HEK293 (cell line): ENCODE data around the gene TALDO1.

Experiments
- CTCF ChIA-PET: fragments of 350-600 bp; formaldehyde crosslinking; extraction: SDS; loops from one replicate; lab custom pipeline; 2021; ENCODE audit warnings: antibody characterized with exemption; lab: Yijun Ruan, JAX
- POLR2A ChIA-PET: fragments of 300-600 bp; formaldehyde crosslinking; extraction: SDS; loops from one replicate; lab custom pipeline; 2020; ENCODE audit warnings: antibody characterized with exemption, inconsistent platforms; lab: Yijun Ruan, JAX
- H3K27ac ChIP-seq: fragments of 200-500 bp; sonication (Bioruptor generic); 2 replicates; pipeline ENCODE4 v1.5.1; 2014; ENCODE audit warnings: low read depth, low read length, control low read depth, inconsistent platforms; ENCODE audit errors: extremely low read depth
- H3K36me3 ChIP-seq, 2 experiments: fragments of 200-500 bp in 1 of 2; sonication (Bioruptor generic) in 1 of 2; 1 replicate in 1 of 2; 2 replicates in 1 of 2; pipeline ENCODE4 v1.5.1; 2014 to 2017; ENCODE audit warnings: inconsistent platforms in 2 of 2, low read length in 2 of 2; ENCODE audit not compliant: control insufficient read depth in 2 of 2, insufficient read depth in 1 of 2
- H3K4me1 ChIP-seq: fragments of 200-500 bp; sonication (Bioruptor generic); 2 replicates; pipeline ENCODE4 v1.5.1; 2014; ENCODE audit warnings: mild to moderate bottlenecking, low read length, inconsistent platforms; ENCODE audit not compliant: control insufficient read depth, insufficient read depth
- H3K4me3 ChIP-seq: 2 replicates; pipeline ENCODE4 v1.5.1; 2011; ENCODE audit warnings: low read depth, mild to moderate bottlenecking, control low read depth, low read length, moderate library complexity
- H3K9me3 ChIP-seq: fragments of 200-500 bp; sonication (Bioruptor generic); 2 replicates; pipeline ENCODE4 v1.5.1; 2014; ENCODE audit warnings: low read depth, low read length, inconsistent platforms; ENCODE audit not compliant: control insufficient read depth, insufficient read depth
- BCL11B ChIP-seq: fragments of 450-650 bp; formaldehyde crosslinking; IDR thresholded peaks from 2 replicates; pipeline ENCODE4 v1.5.1; 2016; ENCODE audit warnings: low read depth, missing biosample characterization, missing genetic modification characterization
- EGR2 ChIP-seq: fragments of 450-650 bp; formaldehyde crosslinking; IDR thresholded peaks from 2 replicates; pipeline ENCODE4 v1.5.1; 2016; ENCODE audit warnings: low read depth, missing biosample characterization, missing genetic modification characterization
- HOXC10 ChIP-seq: sonication (generic); formaldehyde crosslinking; IDR thresholded peaks from 2 replicates; pipeline ENCODE4 v1.8.1; 2023; ENCODE audit warnings: mild to moderate bottlenecking, missing genetic modification reagents
- PRDM2 ChIP-seq: fragments of 450-650 bp; formaldehyde crosslinking; IDR thresholded peaks from 2 replicates; pipeline ENCODE4 v1.5.1; 2016; ENCODE audit warnings: missing biosample characterization, missing genetic modification characterization, borderline replicate concordance
- ZBTB1 ChIP-seq: fragments of 450-650 bp; formaldehyde crosslinking; IDR thresholded peaks from 2 replicates; pipeline ENCODE4 v1.5.1; 2016; ENCODE audit warnings: missing biosample characterization, missing genetic modification characterization
- ZBTB17 ChIP-seq: fragments of 450-650 bp; formaldehyde crosslinking; IDR thresholded peaks from 2 replicates; pipeline ENCODE4 v1.5.1; 2016; ENCODE audit warnings: missing biosample characterization, missing genetic modification characterization
- ZFHX2 ChIP-seq: fragments of 450-650 bp; formaldehyde crosslinking; conservative IDR thresholded peaks from 2 replicates; pipeline ENCODE4 v1.5.1; 2016; ENCODE audit warnings: missing biosample characterization, missing genetic modification characterization
- ZFP3 ChIP-seq: fragments of 450-650 bp; formaldehyde crosslinking; IDR thresholded peaks from 2 replicates; pipeline ENCODE4 v1.5.1; 2016; ENCODE audit warnings: low read depth, missing biosample characterization, missing genetic modification characterization
- ZNF184 ChIP-seq: fragments of 450-650 bp; IDR thresholded peaks from 2 replicates; pipeline ENCODE4 v1.5.1; 2018; ENCODE audit warnings: missing biosample characterization, mild to moderate bottlenecking, missing genetic modification characterization
- ZNF423 ChIP-seq: fragments of 450-650 bp; formaldehyde crosslinking; IDR thresholded peaks from 2 replicates; pipeline ENCODE4 v1.5.1; 2016; ENCODE audit warnings: missing biosample characterization, missing genetic modification characterization
- ZNF426 ChIP-seq: fragments of 450-650 bp; formaldehyde crosslinking; IDR thresholded peaks from 2 replicates; pipeline ENCODE4 v1.5.1; 2017; ENCODE audit warnings: missing biosample characterization, missing genetic modification characterization, mild to moderate bottlenecking, inconsistent platforms, moderate library complexity
- ZNF600 ChIP-seq: fragments of 450-650 bp; formaldehyde crosslinking; IDR thresholded peaks from 2 replicates; pipeline ENCODE4 v1.5.1; 2016; ENCODE audit warnings: missing biosample characterization, missing genetic modification characterization
- ZNF791 ChIP-seq: fragments of 450-650 bp; formaldehyde crosslinking; IDR thresholded peaks from 2 replicates; pipeline ENCODE4 v1.5.1; 2016; ENCODE audit warnings: missing biosample characterization, missing genetic modification characterization
- ZSCAN18 ChIP-seq: fragments of 450-650 bp; formaldehyde crosslinking; IDR thresholded peaks from 2 replicates; pipeline ENCODE4 v1.5.1; 2016; ENCODE audit warnings: missing biosample characterization, missing genetic modification characterization

Gene TALDO1

GRCh38 chr11:792535-792821 lies 45.2 kb downstream of the TALDO1 start (continued):
- no peak for TF ChIP-seq PRDM2 (tag by site-specific recombination)
- no peak for TF ChIP-seq HOXC10 (CRISPR knock-in tag)
- TF ChIP-seq ZBTB1 (tag by site-specific recombination): no peak

GRCh38 chr11:792873-793272 lies 45.6 kb downstream of the TALDO1 start:
- TF ChIP-seq BCL11B (tag by site-specific recombination) (peak; percentile 13; the same call in 1 of the 2 replicates), EGR2 (tag by site-specific recombination) (peak; percentile 52; the same call in 1 of the 2 replicates), ZFHX2 (no peak)
- Histone ChIP-seq H3K9me3 (no peaks in the 10 kb centered on the region), H3K27ac (no peak overlapping the region), H3K4me1 (peaks cover 6% of the 10 kb centered on the region), H3K4me3 (no peak overlapping the region), H3K36me3 (peaks cover 0 to 33% of the 10 kb centered on the region in 2 experiments; a peak in 1 of 3 replicates)
- POLR2A ChIA-PET: interaction anchor here (0.7 to 0.9 kb wide), 2 partner anchors 9 to 15 kb away, joined by 4 to 9 read pairs; no protein-coding TSS in a partner anchor
- CTCF ChIA-PET: interaction anchor here (0.7 kb wide), 1 partner anchor 45 kb away, joined by 6 read pairs; no protein-coding TSS in a partner anchor

GRCh38 chr11:793556-793955 lies 46.3 kb downstream of the TALDO1 start:
- Histone ChIP-seq H3K36me3 (peaks cover 0 to 33% of the 10 kb centered on the region in 2 experiments; a peak in 1 of 3 replicates), H3K4me3 (no peak overlapping the region), H3K27ac (no peak overlapping the region), H3K4me1 (peaks cover 6% of the 10 kb centered on the region), H3K9me3 (no peaks in the 10 kb centered on the region)
- ChIA-PET CTCF (interaction anchor here (0.6 to 0.7 kb wide), 2 partner anchors 46 to 158 kb away, joined by 3 to 6 read pairs; no protein-coding TSS in a partner anchor), POLR2A (interaction anchor here (0.7 to 0.9 kb wide), 2 partner anchors 10 to 16 kb away, joined by 4 to 9 read pairs; no protein-coding TSS in a partner anchor)
- TF ChIP-seq ZNF791 (no peak), ZNF426 (no peak), ZNF600 (tag by site-specific recombination) (no peak), ZFP3 (tag by site-specific recombination) (no peak), ZNF184 (tag by site-specific recombination) (no peak), ZSCAN18 (no peak), ZNF423 (tag by site-specific recombination) (no peak), ZBTB17 (no peak)
